ENCODE data around the gene CFAP43. TPM values are rescaled to one million over a fixed set of nuclear protein-coding genes. Genes with fewer than 3 reads are reported as not detected.

The CFAP43 gene
- total and polyA plus RNA-seq, 2 of the 8 experiments (the other 6 are each of a cell fraction or from before 2014, with no cell fraction given), result 0.11 to 0.27 TPM

DNA sequence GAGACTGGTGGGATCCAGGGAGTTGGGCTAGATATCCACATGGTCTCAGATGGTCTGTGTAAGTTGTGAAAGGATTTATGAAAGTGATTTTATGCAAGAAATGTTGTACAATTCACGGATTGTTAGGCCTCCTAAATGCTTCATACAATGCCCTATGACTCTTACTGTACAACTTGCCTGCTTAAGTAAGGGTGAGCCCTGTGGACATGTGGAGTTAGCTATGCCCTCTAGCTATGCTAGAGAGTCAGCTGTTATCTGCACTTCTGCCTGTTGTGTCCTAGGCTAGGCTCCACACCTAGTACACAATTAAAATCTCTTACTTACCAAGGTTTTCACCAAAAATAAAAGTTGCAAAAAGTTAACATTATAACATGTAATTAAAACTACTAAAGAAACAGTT is 1.7 kb upstream of the CFAP43 start (continued):
- TF ChIP-seq, protein P1, sequence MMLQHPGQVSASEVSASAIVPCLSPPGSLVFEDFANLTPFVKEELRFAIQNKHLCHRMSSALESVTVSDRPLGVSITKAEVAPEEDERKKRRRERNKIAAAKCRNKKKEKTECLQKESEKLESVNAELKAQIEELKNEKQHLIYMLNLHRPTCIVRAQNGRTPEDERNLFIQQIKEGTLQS (IDR thresholded peaks at IDR 0.05; ENCODE audit: insufficient read depth, low read depth, low read length), result no peak
- TF ChIP-seq EZH2 (IDR thresholded peaks at IDR 0.05; ENCODE audit: low read depth, low read length, severe bottlenecking) (no peak), BACH1 (IDR thresholded peaks at IDR 0.05; ENCODE audit: low read length) (no peak)

Data from H1 (cell line).